ENCODE results near the gene KLRB1.
"Not testable (repeated sequence)": the region's sequence is repeated elsewhere in the genome, so short reads cannot be mapped to it uniquely, and the experiment has no call there.

Gene KLRB1

DNA sequence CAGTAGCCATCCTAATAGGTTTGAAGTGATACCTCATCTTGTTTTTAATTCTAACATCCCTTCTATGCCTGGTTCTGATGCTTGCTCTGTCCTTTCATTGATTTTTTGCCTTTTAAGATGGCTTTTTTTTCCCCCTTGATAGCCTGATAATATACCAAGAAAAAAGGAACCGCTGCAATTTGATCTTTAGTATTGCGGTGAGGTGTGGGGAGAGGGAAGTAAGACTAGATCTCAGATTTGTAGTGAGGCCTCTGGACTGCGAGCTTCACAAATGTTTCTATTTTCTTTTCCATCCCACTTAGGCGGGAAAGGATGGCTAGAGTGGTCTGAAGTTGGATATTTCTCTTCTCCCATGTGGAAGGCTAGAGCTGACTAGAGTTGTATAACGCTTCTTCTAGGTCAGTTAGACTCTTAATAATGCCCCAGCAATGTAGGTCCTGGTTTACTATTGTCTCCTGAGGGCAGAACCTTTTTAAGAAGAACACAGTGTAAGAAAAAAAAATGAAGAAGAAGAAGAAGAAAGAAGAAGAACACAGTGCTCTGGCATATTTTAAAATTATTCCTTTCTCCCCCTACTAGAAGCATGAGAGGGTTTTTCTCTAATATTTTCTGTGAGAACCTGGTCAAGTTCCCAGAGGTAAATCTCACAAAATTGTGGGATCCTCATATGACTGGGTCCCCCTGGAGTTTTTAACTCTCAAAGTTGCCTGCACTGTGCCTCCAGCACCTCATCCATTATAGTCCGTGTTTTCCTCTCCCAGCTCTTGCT lies 11.9 kb upstream of the KLRB1 start:
- DNase-seq: no peak

- DNase-seq: not testable (repeated sequence)
Measured at GRCh38 chr12:9618906-9619305, 11.2 kb upstream of the KLRB1 start.

- DNase-seq: no peak
Measured at GRCh38 chr12:9617124-9617523, 9.4 kb upstream of the KLRB1 start.

DNA sequence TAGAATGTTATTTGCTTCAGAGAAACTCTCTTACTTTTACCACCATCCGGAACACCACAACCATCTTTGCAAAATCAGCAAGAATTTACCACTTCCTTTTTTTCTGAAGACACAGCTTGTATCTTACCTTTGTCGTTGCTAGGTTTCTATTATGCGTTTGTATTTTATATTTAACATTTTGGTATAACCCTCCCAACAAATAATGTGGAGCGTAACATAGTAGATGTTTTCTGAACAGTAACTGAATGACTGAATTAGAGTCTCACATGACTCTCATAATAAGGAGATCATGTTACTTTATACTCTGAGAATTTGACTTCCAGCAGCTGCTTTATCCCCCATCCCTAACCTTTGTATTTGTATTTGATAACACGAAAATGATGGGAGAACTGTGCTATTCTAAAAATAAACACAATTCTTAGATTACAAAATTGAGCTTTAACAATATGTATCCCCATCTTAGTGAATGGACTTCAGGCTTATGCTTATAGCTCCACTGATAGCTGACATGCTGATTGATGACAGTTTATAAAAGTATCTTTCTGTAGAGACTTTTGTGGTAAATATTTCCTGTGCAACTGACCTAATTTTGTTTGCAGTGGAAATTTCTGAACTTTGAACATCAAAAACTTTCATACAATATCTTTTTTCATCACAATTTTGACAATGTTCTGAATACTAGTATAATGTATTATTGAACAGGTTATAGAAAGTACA lies 7.9 kb upstream of the KLRB1 start:
- DNase-seq: no peak

DNA sequence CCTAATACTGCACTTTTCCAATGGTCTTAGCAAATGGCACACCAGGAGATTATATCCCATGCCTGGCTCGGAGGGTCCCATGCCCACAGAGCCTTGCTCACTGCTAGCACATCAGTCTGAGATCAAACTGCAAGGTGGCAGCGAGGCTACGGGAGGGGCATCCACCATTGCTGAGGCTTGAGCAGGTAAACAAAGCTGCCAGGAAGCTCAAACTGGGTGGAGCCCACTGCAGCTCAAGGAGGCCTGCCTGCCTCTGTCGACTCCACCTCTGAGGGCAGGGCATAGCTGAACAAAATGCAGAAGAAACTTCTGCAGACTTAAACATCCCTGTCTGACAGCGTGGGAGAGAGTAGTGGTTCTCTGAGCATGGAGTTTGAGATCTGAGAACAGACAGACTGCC lies 2.9 kb upstream of the KLRB1 start:
- not testable (repeated sequence) for DNase-seq

DNA sequence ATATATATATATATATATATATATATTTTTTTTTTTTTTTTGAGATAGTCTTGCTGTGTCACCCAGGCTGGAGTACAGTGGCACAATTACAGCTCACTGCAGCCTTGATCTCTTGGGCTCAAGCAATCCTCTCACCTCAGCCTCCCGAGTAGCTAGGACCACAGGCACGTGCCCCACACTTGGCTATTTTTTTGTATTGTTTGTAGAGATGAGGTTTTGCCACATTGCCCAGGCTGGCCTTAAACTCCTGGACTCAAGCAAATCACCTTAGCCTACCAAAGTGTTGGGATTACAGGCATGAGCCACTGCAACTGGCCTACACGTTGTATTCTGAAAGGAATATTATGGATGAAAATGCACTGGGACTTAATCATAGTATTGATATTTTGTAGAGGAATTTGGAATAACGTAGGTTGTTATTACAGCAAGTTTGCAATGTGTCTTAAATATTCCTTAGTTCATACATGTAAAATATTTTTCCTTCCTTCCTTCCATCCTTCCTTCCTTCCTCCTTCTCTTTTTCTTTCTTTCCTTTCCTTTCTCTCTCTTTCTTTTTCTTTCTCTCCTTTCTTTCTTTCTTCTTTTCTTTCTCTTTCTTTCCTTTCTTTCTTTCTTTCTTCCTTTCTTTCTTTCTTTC lies 862 bp downstream of the KLRB1 start:
- no peak for DNase-seq

DNA sequence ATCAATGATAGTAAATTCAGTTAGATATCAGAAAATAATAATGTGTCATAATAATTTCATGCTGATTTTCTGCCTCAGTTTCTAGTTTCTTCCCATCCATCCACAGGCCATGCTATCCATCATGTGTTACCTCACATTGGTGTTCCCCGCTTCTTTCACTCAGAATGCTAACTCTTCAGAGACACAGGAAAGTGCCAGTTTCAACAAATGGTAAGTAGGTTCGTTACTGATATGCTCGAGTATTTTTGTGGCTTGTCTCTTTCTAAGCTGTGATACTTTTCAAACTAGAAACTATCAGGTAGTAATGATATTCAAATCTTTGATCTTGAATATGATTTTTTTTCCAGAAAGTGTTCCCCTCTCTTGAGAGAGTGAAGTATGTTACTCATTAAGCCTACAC lies 1.5 kb downstream of the KLRB1 start:
- DNase-seq: no peak

DNA sequence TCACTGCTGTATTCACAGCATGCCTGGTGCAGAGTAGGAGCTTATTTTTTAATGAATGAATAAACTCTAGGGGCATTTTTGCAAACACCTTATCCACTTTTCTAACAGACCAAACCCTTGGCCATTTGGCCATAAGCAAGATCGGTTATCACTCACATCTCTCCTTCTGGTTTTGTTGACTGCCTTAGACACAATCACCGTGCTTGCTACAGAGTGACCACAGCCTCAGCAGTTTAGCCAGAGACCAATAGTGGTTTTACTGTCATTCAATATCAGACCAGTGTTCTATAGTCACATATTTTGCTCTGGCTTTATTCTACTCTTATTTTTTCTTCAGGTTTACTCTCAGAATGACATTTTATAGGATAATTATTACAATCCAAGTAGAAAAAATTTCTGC lies 2.2 kb downstream of the KLRB1 start:
- DNase-seq: no peak

- DNase-seq: no peak
Measured at GRCh38 chr12:9604287-9604686, 3.4 kb downstream of the KLRB1 start.

GRCh38 chr12:9600426-9600825 lies 7.3 kb downstream of the KLRB1 start:
- DNase-seq: not testable (repeated sequence)

GRCh38 chr12:9598363-9598762 lies 9.4 kb downstream of the KLRB1 start:
- no peak for DNase-seq

DNA sequence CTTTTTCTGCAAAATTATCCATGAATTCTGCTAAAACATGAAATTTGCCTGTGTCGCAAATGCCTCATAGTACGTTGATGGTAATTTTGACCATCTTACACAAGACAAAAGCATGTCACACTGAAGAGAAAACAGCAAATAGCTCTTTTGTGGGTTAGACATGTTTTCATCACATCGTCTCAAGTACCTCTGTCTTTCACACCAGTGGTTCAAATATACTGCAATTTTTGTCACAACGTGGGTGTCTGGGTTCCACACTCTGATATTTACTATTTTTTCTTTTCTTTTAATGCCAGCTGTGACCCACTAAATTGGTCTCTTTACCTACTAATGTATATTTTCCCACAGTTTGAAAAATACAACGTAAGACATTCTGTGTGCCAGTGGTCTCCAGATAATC lies 10.4 kb downstream of the KLRB1 start:
- DNase-seq: no peak

- DNase-seq: no peak
Measured at GRCh38 chr12:9590441-9590840, 17.3 kb downstream of the KLRB1 start.

DNA sequence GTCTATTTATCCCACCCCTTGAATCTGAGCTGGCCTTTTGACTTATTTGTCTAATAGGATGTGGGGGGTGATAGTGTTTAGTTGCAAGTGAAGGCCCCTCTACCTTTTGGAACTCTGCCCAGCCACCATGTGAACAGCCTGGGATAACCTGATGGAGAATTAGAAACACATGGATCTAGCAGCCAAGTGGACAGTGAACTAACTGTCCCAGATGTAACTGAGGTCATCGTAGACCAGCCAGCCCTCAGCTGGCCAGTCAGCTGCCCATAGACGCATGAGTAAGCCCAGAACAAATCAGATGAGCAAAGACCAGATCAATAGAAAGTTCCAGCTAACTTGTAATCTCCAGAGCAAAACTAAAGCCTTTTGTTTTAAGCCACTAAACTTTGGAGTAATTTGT lies 19.0 kb downstream of the KLRB1 start:
- DNase-seq: no peak

DNA sequence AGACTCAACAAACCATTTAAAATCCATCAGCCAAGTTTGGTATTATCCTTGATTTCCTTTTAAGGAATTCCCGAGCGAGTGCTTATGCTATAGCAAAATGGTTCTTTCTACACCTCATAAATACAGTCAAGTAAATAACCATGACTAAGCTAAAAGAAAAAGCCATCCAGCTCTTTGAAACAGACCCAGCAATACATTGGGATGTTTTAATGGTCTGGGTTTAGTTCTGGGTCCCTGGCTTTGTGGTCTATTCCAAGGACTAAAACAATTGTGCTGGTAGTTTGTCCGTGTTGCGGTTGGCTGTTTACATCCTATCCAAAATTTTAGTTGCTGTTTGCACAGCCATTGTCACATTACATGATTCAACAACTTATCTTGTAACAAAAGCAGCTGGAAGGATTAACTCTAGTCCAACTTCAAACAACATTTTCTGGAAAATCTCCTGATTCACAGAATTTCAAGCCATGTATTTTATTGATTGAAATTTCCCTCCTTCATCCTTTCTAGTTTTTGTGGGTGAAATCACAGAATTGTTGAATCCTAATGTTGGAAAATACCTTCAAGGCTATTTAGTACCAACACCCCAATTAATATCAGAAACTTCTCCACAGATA lies 19.6 kb downstream of the KLRB1 start:
- no peak for DNase-seq

GRCh38 chr12:9577729-9578128 lies 30.0 kb downstream of the KLRB1 start:
- not testable (repeated sequence) for DNase-seq

DNA sequence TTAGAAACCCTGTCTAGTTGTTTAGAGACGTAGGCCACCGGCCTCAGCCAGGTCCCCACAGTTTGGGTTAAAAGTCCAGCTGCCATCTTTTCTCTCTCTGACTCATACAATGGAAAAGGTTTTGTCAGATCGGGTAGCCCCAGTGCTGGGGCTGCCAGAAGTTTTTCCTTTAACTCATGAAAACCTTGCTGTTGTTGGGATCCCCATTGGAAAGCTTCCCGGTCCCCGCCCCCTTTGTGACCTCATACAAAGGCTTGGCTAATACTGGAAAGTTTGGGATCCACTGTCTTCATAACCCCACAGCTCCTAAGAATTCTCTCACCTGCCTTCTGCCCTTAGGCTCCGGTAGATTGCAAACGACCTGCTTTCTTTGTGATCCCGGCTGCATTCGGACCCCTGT lies 40.6 kb downstream of the KLRB1 start:
- DNase-seq: not testable (repeated sequence)

- DNase-seq: not testable (repeated sequence)
Measured at GRCh38 chr12:9566113-9566512, 41.6 kb downstream of the KLRB1 start.

- DNase-seq: not testable (repeated sequence)
Measured at GRCh38 chr12:9564418-9564817, 43.3 kb downstream of the KLRB1 start.

DNA sequence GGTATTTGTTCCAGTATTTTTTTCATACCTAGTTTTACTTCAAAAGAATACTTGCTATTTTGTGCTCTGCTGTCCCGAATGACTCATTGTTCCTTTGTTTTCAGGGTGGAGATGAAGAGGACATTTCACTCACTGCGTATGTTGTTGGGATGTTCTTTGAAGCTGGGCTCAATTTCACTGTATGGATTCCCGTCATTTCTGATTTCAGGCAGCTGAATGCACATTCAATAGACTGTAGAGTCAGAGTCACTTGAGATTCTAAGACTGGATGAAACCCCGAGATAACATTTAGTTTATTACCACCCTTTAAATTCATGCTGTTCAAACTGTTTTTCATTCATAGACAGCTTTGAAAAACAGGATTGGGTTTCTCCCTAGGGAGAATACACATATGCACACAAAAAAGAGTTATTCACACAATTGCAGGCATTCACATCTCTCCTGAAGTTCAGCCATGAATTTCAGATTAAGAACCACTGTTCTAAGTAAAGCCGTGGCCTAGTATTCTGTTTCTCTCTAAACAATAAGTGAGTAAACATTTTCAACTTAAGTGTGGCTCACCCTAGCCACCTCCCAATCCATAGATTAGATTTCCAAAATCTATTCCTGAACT lies 44.8 kb downstream of the KLRB1 start:
- DNase-seq: not testable (repeated sequence)

DNA sequence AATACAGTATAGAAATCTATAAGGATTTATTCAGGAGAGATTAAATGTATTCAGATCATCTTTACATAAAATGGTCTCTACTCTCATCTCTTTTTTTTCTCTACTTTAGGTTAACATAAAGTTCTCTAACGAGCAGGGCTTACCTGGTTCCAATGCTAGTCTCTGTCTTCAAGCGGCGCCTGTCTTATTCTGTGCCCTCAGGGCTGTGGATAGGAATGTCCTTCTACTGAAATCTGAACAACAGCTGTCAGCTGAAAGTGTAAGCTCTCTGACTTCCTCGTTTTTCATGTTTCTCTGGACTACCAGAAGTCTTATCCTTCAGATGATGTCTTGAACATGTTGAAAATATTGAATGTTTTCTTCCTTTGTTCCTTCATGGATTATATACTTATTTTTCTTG lies 62.2 kb downstream of the KLRB1 start:
- DNase-seq: not testable (repeated sequence)
